ENCODE measurements around the gene RASGRP3.

RASGRP3 gene

GRCh38 chr2:33521791-33522281, 45.4 kb downstream of the RASGRP3 start:
- no peak for DNase-seq (ENCODE audit: low spot score)

- DNase-seq (ENCODE audit: low spot score), result no peak
Observed at GRCh38 chr2:33522576-33522975, 46.1 kb downstream of the RASGRP3 start.

- DNase-seq (ENCODE audit: low spot score), result no peak
Observed at GRCh38 chr2:33525666-33526065, 49.2 kb downstream of the RASGRP3 start.

- DNase-seq (ENCODE audit: low spot score), result no peak
Observed at GRCh38 chr2:33526132-33526531, 49.7 kb downstream of the RASGRP3 start.

- no peak for DNase-seq (ENCODE audit: low spot score)
Observed at GRCh38 chr2:33526921-33527320, 50.5 kb downstream of the RASGRP3 start.

GRCh38 chr2:33528441-33528950, 52.0 kb downstream of the RASGRP3 start:
- no peak for DNase-seq (ENCODE audit: low spot score)

GRCh38 chr2:33529771-33530481, 53.5 kb downstream of the RASGRP3 start:
- no peak for DNase-seq (ENCODE audit: low spot score)

- DNase-seq (ENCODE audit: low spot score), result no peak
Observed at GRCh38 chr2:33530690-33531548, 54.5 kb downstream of the RASGRP3 start.

GRCh38 chr2:33531549-33532059, 55.2 kb downstream of the RASGRP3 start:
- no peak for DNase-seq (ENCODE audit: low spot score)

- no peak for DNase-seq (ENCODE audit: low spot score)
Observed at GRCh38 chr2:33532146-33532545, 55.7 kb downstream of the RASGRP3 start.

GRCh38 chr2:33532966-33533365, 56.5 kb downstream of the RASGRP3 start:
- no peak for DNase-seq (ENCODE audit: low spot score)

- no peak for DNase-seq (ENCODE audit: low spot score)
Observed at GRCh38 chr2:33535421-33535820, 59.0 kb downstream of the RASGRP3 start.

GRCh38 chr2:33541243-33541642, 64.8 kb downstream of the RASGRP3 start:
- no peak for DNase-seq (ENCODE audit: low spot score)

GRCh38 chr2:33550206-33550605, 73.8 kb downstream of the RASGRP3 start:
- DNase-seq (ENCODE audit: low spot score), result no peak

- no peak for DNase-seq (ENCODE audit: low spot score)
Observed at GRCh38 chr2:33552758-33553461, 76.5 kb downstream of the RASGRP3 start.

GRCh38 chr2:33555681-33556080, 79.2 kb downstream of the RASGRP3 start:
- DNase-seq (ENCODE audit: low spot score), result no peak

- DNase-seq (ENCODE audit: low spot score), result no peak
Observed at GRCh38 chr2:33559328-33559727, 82.9 kb downstream of the RASGRP3 start.

- no peak for DNase-seq (ENCODE audit: low spot score)
Observed at GRCh38 chr2:33560017-33560416, 83.6 kb downstream of the RASGRP3 start.

- no peak for DNase-seq (ENCODE audit: low spot score)
Observed at GRCh38 chr2:33561872-33562271, 85.4 kb downstream of the RASGRP3 start.

- no peak for DNase-seq (ENCODE audit: low spot score)
Observed at GRCh38 chr2:33570681-33571080, 94.2 kb downstream of the RASGRP3 start.

GRCh38 chr2:33573657-33574056, 97.2 kb downstream of the RASGRP3 start:
- DNase-seq (ENCODE audit: low spot score), result no peak

GRCh38 chr2:33577084-33577483, 100.6 kb downstream of the RASGRP3 start:
- DNase-seq (ENCODE audit: low spot score), result no peak

Measured in cerebellar cortex (tissue), 1 donor.